ENCODE results near the gene TPD52L2.

DNA sequence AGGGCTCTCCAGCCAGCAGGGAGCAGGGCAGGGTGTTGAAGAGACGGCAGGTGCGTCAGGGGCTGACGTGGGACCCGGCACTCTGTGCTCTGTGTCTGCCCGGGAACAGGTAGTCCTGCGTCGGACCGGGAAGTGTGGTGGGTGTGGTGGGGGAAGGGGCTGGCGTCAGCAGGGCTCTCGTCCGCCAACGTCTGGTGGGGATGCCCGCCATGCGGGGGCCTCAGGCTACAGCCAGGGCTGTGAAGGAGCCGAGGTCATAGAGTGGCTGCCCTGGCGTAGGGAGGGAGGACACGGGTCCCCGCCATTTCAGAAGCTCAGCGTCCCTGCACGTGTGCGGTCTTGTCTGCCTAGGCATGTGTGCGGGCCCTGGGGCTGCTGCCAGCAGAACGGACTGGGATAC, 55.2 kb downstream of the TPD52L2 start:
- TF ChIP-seq CTCF (conservative IDR thresholded peaks at IDR 0.05) (no peak), EZH2 (IDR thresholded peaks at IDR 0.05; ENCODE audit: low read depth) (no peak)
